Measurements from ENCODE around the gene MT1M. TPM values are rescaled to one million over a fixed set of nuclear protein-coding genes. Genes with fewer than 3 reads are reported as not detected.
A peak's percentile ranks its signal among the peaks of the same experiment; 100 is the strongest.
"Not testable (repeated sequence)": the region's sequence is repeated elsewhere in the genome, so short reads cannot be mapped to it uniquely, and the experiment has no call there.

MT1M gene
- total and polyA plus RNA-seq, 4 experiments from 2014 or later: not detected

- Histone ChIP-seq H3K4me1 (ENCODE audit: insufficient read depth, low read length) (peaks cover 3% of the 10 kb centered on the region), H3K36me3 (ENCODE audit: insufficient read depth, low read length) (no peaks in the 10 kb centered on the region), H3K9me3 (ENCODE audit: control insufficient read depth in 1 of 2, low read length in 2 of 2) (no peaks in the 10 kb centered on the region), H3K4me3 (ENCODE audit: low read length in 2 of 2) (no peak overlapping the region), H3K27ac (ENCODE audit: low read depth, low read length) (no peak overlapping the region), H3K27me3 (ENCODE audit: insufficient read depth, low read length) (no peaks in the 10 kb centered on the region)
- Mint-ChIP-seq H3K9me3 (no peaks in the 10 kb centered on the region), H3K27me3 (peaks cover 9 to 12% of the 10 kb centered on the region in 2 donors), H3K4me1 (peaks cover 5 to 13% (median 7%) of the 10 kb centered on the region in 4 donors), H3K4me3 (no peak overlapping the region), H3K36me3 (peaks cover 0 to 3% of the 10 kb centered on the region in 2 donors), H3K27ac (no peak overlapping the region)
- intact Hi-C loops (cut with micrococcal nuclease): no loop called here
- CTCF ChIA-PET (ENCODE audit: partially characterized antibody): interaction anchor here (1.9 kb wide), 1 partner anchor 10 kb away, joined by 4 read pairs; no protein-coding TSS in a partner anchor
- DNase-seq: no peak
- POLR2A ChIA-PET (ENCODE audit: partially characterized antibody): no interaction called here
Observed at GRCh38 chr16:56653218-56653617, 20.8 kb downstream of the MT1M start.

- Mint-ChIP-seq H3K4me1 (peaks cover 16 to 35% (median 24%) of the 10 kb centered on the region in 4 donors), H3K27me3 (peaks cover 2 to 4% of the 10 kb centered on the region in 2 donors), H3K27ac (peak within 1 kb of the TSS; percentile 79 to 97 (median 93)), H3K36me3 (peaks cover 0 to 3% of the 10 kb centered on the region in 2 donors), H3K4me3 (peak within 1 kb of the TSS; percentile 90 to 99 (median 96)), H3K9me3 (no peaks in the 10 kb centered on the region)
- Histone ChIP-seq H3K4me3 (ENCODE audit: low read length in 2 of 2) (peak within 1 kb of the TSS; percentile 62 to 65), H3K4me1 (ENCODE audit: insufficient read depth, low read length) (peaks cover 17% of the 10 kb centered on the region), H3K27me3 (ENCODE audit: insufficient read depth, low read length) (no peaks in the 10 kb centered on the region), H3K9me3 (ENCODE audit: control insufficient read depth in 1 of 2, low read length in 2 of 2) (no peaks in the 10 kb centered on the region), H3K27ac (ENCODE audit: low read depth, low read length) (peak within 1 kb of the TSS; percentile 39), H3K36me3 (ENCODE audit: insufficient read depth, low read length) (no peaks in the 10 kb centered on the region)
- DNase-seq: peak; percentile 40 to 78 (median 53)
- CTCF ChIA-PET (ENCODE audit: partially characterized antibody): interaction anchor here (1.4 kb wide), 1 partner anchor 44 kb away, joined by 3 read pairs; no protein-coding TSS in a partner anchor
- POLR2A ChIA-PET (ENCODE audit: partially characterized antibody): interaction anchor here (0.7 to 1.4 kb wide), 5 partner anchors 15 to 50 kb away, joined by 3 to 8 read pairs (median 4); partner anchors contain the start of genes MT1X and MT2A
- intact Hi-C loops (cut with micrococcal nuclease): loop anchor here (1.0 to 2.0 kb wide), 2 partner anchors 15 to 49 kb away; partner anchors contain the start of gene MT2A
Observed at GRCh38 chr16:56657555-56658326, 25.3 kb downstream of the MT1M start, which contains the start of gene MT1F. TSS of gene MT1F (plus strand) at chr16:56657959. CDS start at chr16:56658059, 100 bp downstream.

- Histone ChIP-seq H3K9me3 (ENCODE audit: control insufficient read depth in 1 of 2, low read length in 2 of 2) (no peaks in the 10 kb centered on the region), H3K36me3 (ENCODE audit: insufficient read depth, low read length) (no peaks in the 10 kb centered on the region), H3K27me3 (ENCODE audit: insufficient read depth, low read length) (no peaks in the 10 kb centered on the region), H3K4me1 (ENCODE audit: insufficient read depth, low read length) (peaks cover 22% of the 10 kb centered on the region), H3K27ac (ENCODE audit: low read depth, low read length) (peak overlapping the region; percentile 39), H3K4me3 (ENCODE audit: low read length in 2 of 2) (peak overlapping the region; percentile 62 to 65)
- peak overlapping the region in 6 of 7 donors; percentile 74 to 97 (median 94) for H3K27ac Mint-ChIP-seq
- peaks cover under 1 to 2% of the 10 kb centered on the region in 2 donors for H3K27me3 Mint-ChIP-seq
- H3K36me3 Mint-ChIP-seq: peaks cover 0 to 3% of the 10 kb centered on the region in 2 donors
- no peaks in the 10 kb centered on the region for H3K9me3 Mint-ChIP-seq
- ChIA-PET POLR2A (ENCODE audit: partially characterized antibody) (interaction anchor here (0.8 to 1.2 kb wide), 3 partner anchors 15 to 24 kb away, joined by 3 to 8 read pairs (median 4); partner anchors contain the start of gene MT1X), CTCF (ENCODE audit: partially characterized antibody) (interaction anchor here (1.4 kb wide), 1 partner anchor 44 kb away, joined by 3 read pairs; no protein-coding TSS in a partner anchor)
- H3K4me1 Mint-ChIP-seq: peaks cover 19 to 40% (median 27%) of the 10 kb centered on the region in 4 donors
- peak overlapping the region; percentile 90 to 99 (median 96) for H3K4me3 Mint-ChIP-seq
- intact Hi-C loops (cut with micrococcal nuclease): no loop called here
- DNase-seq: no peak
Observed at GRCh38 chr16:56658327-56658875, 25.9 kb downstream of the MT1M start.

- Histone ChIP-seq H3K4me3 (ENCODE audit: low read length in 2 of 2) (peak overlapping the region; percentile 23 to 43), H3K4me1 (ENCODE audit: insufficient read depth, low read length) (peaks cover 26% of the 10 kb centered on the region), H3K27me3 (ENCODE audit: insufficient read depth, low read length) (peaks cover 7% of the 10 kb centered on the region), H3K9me3 (ENCODE audit: control insufficient read depth in 1 of 2, low read length in 2 of 2) (no peaks in the 10 kb centered on the region), H3K27ac (ENCODE audit: low read depth, low read length) (no peak overlapping the region), H3K36me3 (ENCODE audit: insufficient read depth, low read length) (no peaks in the 10 kb centered on the region)
- Mint-ChIP-seq H3K4me1 (peaks cover 20 to 35% (median 28%) of the 10 kb centered on the region in 4 donors), H3K36me3 (peaks cover 2 to 5% of the 10 kb centered on the region in 2 donors), H3K4me3 (peak overlapping the region; percentile 84 to 90 (median 87)), H3K9me3 (no peaks in the 10 kb centered on the region), H3K27me3 (peaks cover 5 to 10% of the 10 kb centered on the region in 2 donors), H3K27ac (peak overlapping the region; percentile 49 to 95 (median 84))
- intact Hi-C loops (cut with micrococcal nuclease): loop anchor here (2.0 kb wide), 1 partner anchor 20 kb away; the partner anchor contains the start of gene MT1X
- peak in 2 of 5 donors; percentile 18 to 23 for DNase-seq
- CTCF ChIA-PET (ENCODE audit: partially characterized antibody): interaction anchor here (1.1 to 2.4 kb wide), 2 partner anchors 13 to 39 kb away, joined by 3 to 5 read pairs; no protein-coding TSS in a partner anchor
- POLR2A ChIA-PET (ENCODE audit: partially characterized antibody): interaction anchor here (0.9 to 2.1 kb wide), 5 partner anchors 14 to 54 kb away, joined by 3 to 10 read pairs (median 3); partner anchors contain the start of genes MT1X and MT2A
Observed at GRCh38 chr16:56662357-56663354, 30.2 kb downstream of the MT1M start.

GRCh38 chr16:56664506-56664905 is 32.0 kb downstream of the MT1M start:
- peaks cover 18 to 25% of the 10 kb centered on the region in 2 donors for H3K27me3 Mint-ChIP-seq
- Histone ChIP-seq H3K4me3 (ENCODE audit: low read length in 2 of 2) (no peak overlapping the region), H3K27ac (ENCODE audit: low read depth, low read length) (no peak overlapping the region), H3K9me3 (ENCODE audit: control insufficient read depth in 1 of 2, low read length in 2 of 2) (no peaks in the 10 kb centered on the region), H3K4me1 (ENCODE audit: insufficient read depth, low read length) (peaks cover 23% of the 10 kb centered on the region), H3K27me3 (ENCODE audit: insufficient read depth, low read length) (peaks cover 25% of the 10 kb centered on the region), H3K36me3 (ENCODE audit: insufficient read depth, low read length) (no peaks in the 10 kb centered on the region)
- H3K27ac Mint-ChIP-seq: no peak overlapping the region
- no peak overlapping the region for H3K4me3 Mint-ChIP-seq
- H3K9me3 Mint-ChIP-seq: no peaks in the 10 kb centered on the region
- CTCF ChIA-PET (ENCODE audit: partially characterized antibody): no interaction called here
- POLR2A ChIA-PET (ENCODE audit: partially characterized antibody): no interaction called here
- peaks cover 15 to 40% (median 29%) of the 10 kb centered on the region in 4 donors for H3K4me1 Mint-ChIP-seq
- intact Hi-C loops (cut with micrococcal nuclease): no loop called here
- no peak for DNase-seq
- peaks cover 1 to 6% of the 10 kb centered on the region in 2 donors for H3K36me3 Mint-ChIP-seq

- CTCF ChIA-PET (ENCODE audit: partially characterized antibody): not testable (repeated sequence)
- peaks cover 25 to 29% of the 10 kb centered on the region in 2 donors for H3K27me3 Mint-ChIP-seq
Observed at GRCh38 chr16:56665286-56666261, 33.1 kb downstream of the MT1M start.

More at GRCh38 chr16:56665286-56666261, 33.1 kb downstream of the MT1M start:
- H3K4me3 ChIP-seq (ENCODE audit: low read length in 2 of 2); H3K36me3 ChIP-seq (ENCODE audit: insufficient read depth, low read length); H3K9me3 ChIP-seq (ENCODE audit: control insufficient read depth in 1 of 2, low read length in 2 of 2); H3K27ac ChIP-seq (ENCODE audit: low read depth, low read length); DNase-seq; intact Hi-C loops (cut with micrococcal nuclease); H3K27ac Mint-ChIP-seq; H3K36me3 Mint-ChIP-seq; H3K4me3 Mint-ChIP-seq; POLR2A ChIA-PET (ENCODE audit: partially characterized antibody); H3K9me3 Mint-ChIP-seq: not testable (repeated sequence)
- H3K4me1 Mint-ChIP-seq: peaks cover 15 to 41% (median 29%) of the 10 kb centered on the region in 4 donors
- Histone ChIP-seq H3K4me1 (ENCODE audit: insufficient read depth, low read length) (peaks cover 27% of the 10 kb centered on the region), H3K27me3 (ENCODE audit: insufficient read depth, low read length) (peaks cover 32% of the 10 kb centered on the region)

Data from CD4-positive, alpha-beta memory T cell (primary cell).